Activated CD4-positive, alpha-beta memory T cell treated with anti-CD3 and anti-CD28 coated beads, Interleukin-2, amount 10 ng/mL, durations not matched to agents 7 days and 5 days (primary cell): ENCODE results near the gene HIGD2A. TPM values are rescaled to one million over a fixed set of nuclear protein-coding genes. Genes with fewer than 3 reads are reported as not detected.
A peak's percentile ranks its signal among the peaks of the same experiment; 100 is the strongest.

Experiments
- CTCF ChIA-PET: fragments of 350-600 bp; sonication (Branson Sonifier 250); formaldehyde crosslinking; loops from one replicate; lab custom pipeline; 2021; ENCODE audit warnings: antibody characterized with exemption, inconsistent platforms; lab: Charles Lee
- POLR2A ChIA-PET: fragments of 350-600 bp; sonication (Branson Sonifier 250); formaldehyde crosslinking; loops from one replicate; lab custom pipeline; 2021; ENCODE audit warnings: antibody characterized with exemption; lab: Charles Lee
- DNase-seq: peaks from one replicate; pipeline ENCODE4 v3.0.0-alpha.2; 2020
- H3K27ac Mint-ChIP-seq: one replicate; pipeline ENCODE4 v1.8.0; 2021; ENCODE audit warnings: mild to moderate bottlenecking, mixed read lengths
- H3K27me3 Mint-ChIP-seq: one replicate; pipeline ENCODE4 v1.8.0; 2021; ENCODE audit warnings: mixed read lengths
- H3K36me3 Mint-ChIP-seq: one replicate; pipeline ENCODE4 v1.8.0; 2021; ENCODE audit warnings: low read depth, mixed read lengths
- H3K4me1 Mint-ChIP-seq: one replicate; pipeline ENCODE4 v1.8.0; 2021; ENCODE audit warnings: mixed read lengths
- H3K4me3 Mint-ChIP-seq: one replicate; pipeline ENCODE4 v1.8.0; 2021; ENCODE audit warnings: mild to moderate bottlenecking, mixed read lengths
- H3K9me3 Mint-ChIP-seq: one replicate; pipeline ENCODE4 v1.8.0; 2021; ENCODE audit warnings: mixed read lengths
- total RNA-seq, 2 experiments: library from RNA; stranded (reverse); gene quantifications; one replicate each; pipeline ENCODE4 v1.2.3, GENCODE V29; 2021

The HIGD2A gene
- total RNA-seq, 2 experiments from 2014 or later: 142 to 147 TPM

- ChIA-PET POLR2A (interaction anchor here (0.6 to 4.0 kb wide), 10 partner anchors 9 to 179 kb away, joined by 3 to 62 read pairs (median 5); partner anchors contain the start of genes FAF2, HIGD2A, NOP16 and RNF44), CTCF (interaction anchor here (0.6 to 2.0 kb wide), 7 partner anchors 10 to 631 kb away, joined by 3 to 10 read pairs (median 5); partner anchors contain the start of genes HIGD2A and NOP16)
- Mint-ChIP-seq H3K4me1 (peaks cover 39% of the 10 kb centered on the region), H3K4me3 (peak overlapping the region; percentile 97), H3K36me3 (peaks cover 28% of the 10 kb centered on the region), H3K9me3 (no peaks in the 10 kb centered on the region), H3K27me3 (no peaks in the 10 kb centered on the region), H3K27ac (peak overlapping the region; percentile 92)
- DNase-seq: no peak
Measured at GRCh38 chr5:176360894-176361436, 27.6 kb upstream of the HIGD2A start.

DNA sequence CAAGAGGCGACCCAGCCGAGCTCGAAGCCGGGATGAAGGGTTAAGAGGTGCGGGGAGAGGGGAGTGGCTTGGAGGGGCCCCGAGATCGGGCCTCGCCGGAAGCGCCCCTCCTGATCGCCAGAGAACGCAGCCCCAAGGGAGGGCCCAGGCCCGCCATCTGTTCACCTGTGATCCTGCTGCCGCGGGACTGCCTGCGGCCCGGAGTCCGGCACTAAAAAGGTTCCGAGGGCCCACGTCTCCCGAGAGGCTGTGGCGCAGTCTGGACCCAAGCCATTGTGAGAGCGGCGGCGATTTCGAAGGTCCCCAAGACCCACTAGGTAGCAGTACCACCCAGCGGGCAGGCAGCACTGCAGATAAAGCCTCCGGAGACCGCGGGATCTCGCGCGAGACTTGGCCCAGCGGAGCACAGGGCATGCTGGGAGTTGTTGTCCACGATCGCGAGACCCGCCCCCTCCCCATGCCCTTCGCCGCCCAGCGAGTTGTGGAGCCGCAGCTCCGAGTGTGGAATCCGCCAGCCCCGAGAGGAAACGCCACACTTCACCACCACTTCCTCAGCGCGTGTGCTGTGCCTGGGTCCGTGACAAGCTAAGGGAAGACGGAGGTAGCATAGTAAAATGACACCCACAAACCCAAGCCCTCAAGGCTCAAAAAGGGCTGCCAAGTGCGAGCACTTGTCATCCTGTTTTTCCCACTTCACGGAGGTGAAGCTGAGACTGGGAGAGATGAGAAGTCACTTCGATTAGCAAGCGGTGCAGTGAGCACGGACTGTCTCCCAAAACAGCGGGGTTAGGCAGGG, 26.9 kb upstream of the HIGD2A start, which contains the start of gene KIAA1191:
Gene KIAA1191, minus strand, starts transcription at position 328 of the 796 bp plus-strand sequence. CDS start 2,256 bp downstream, outside the sequence.
- peak; percentile 97 for DNase-seq
- Mint-ChIP-seq H3K27me3 (no peaks in the 10 kb centered on the region), H3K9me3 (no peaks in the 10 kb centered on the region), H3K27ac (peak within 1 kb of the TSS; percentile 92), H3K4me3 (peak within 1 kb of the TSS; percentile 97), H3K36me3 (peaks cover 24% of the 10 kb centered on the region), H3K4me1 (peaks cover 42% of the 10 kb centered on the region)
- ChIA-PET POLR2A (interaction anchor here (0.8 to 4.0 kb wide), 14 partner anchors 9 to 181 kb away, joined by 3 to 62 read pairs (median 4); partner anchors contain the start of genes FAF2, HIGD2A, NOP16 and RNF44), CTCF (interaction anchor here (0.6 to 2.0 kb wide), 9 partner anchors 10 to 632 kb away, joined by 3 to 10 read pairs (median 3); partner anchors contain the start of genes HIGD2A and NOP16)

- no peak for DNase-seq
- POLR2A ChIA-PET: interaction anchor here (0.8 to 4.0 kb wide), 12 partner anchors 9 to 180 kb away, joined by 3 to 62 read pairs (median 4); partner anchors contain the start of genes FAF2, HIGD2A, NOP16 and RNF44
- Mint-ChIP-seq H3K4me3 (peak overlapping the region; percentile 97), H3K27ac (peak overlapping the region; percentile 92), H3K9me3 (no peaks in the 10 kb centered on the region), H3K27me3 (no peaks in the 10 kb centered on the region), H3K36me3 (peaks cover 22% of the 10 kb centered on the region), H3K4me1 (peaks cover 44% of the 10 kb centered on the region)
- CTCF ChIA-PET: interaction anchor here (0.7 to 2.0 kb wide), 5 partner anchors 10 to 192 kb away, joined by 3 to 8 read pairs (median 3); partner anchors contain the start of genes HIGD2A and NOP16
Measured at GRCh38 chr5:176362233-176362490, 26.4 kb upstream of the HIGD2A start.

GRCh38 chr5:176364765-176365350, 23.7 kb upstream of the HIGD2A start:
- Mint-ChIP-seq H3K27ac (no peak overlapping the region), H3K36me3 (peaks cover 13% of the 10 kb centered on the region), H3K9me3 (no peaks in the 10 kb centered on the region), H3K4me1 (peaks cover 35% of the 10 kb centered on the region), H3K27me3 (peaks cover 2% of the 10 kb centered on the region), H3K4me3 (peak overlapping the region; percentile 66)
- no peak for DNase-seq
- CTCF ChIA-PET: no interaction called here
- POLR2A ChIA-PET: no interaction called here

- Mint-ChIP-seq H3K27ac (no peak within 1 kb of the TSS), H3K9me3 (no peaks in the 10 kb centered on the region), H3K4me3 (peak within 1 kb of the TSS; percentile 66), H3K4me1 (peaks cover 32% of the 10 kb centered on the region), H3K36me3 (peaks cover 12% of the 10 kb centered on the region), H3K27me3 (peaks cover 2% of the 10 kb centered on the region)
- ChIA-PET POLR2A (no interaction called here), CTCF (no interaction called here)
- peak; percentile 50 for DNase-seq
Measured at GRCh38 chr5:176365351-176366231, 23.0 kb upstream of the HIGD2A start, which contains the start of gene ARL10. ARL10 (plus strand) TSS chr5:176365487; CDS start chr5:176365564, 77 bp downstream.

DNA sequence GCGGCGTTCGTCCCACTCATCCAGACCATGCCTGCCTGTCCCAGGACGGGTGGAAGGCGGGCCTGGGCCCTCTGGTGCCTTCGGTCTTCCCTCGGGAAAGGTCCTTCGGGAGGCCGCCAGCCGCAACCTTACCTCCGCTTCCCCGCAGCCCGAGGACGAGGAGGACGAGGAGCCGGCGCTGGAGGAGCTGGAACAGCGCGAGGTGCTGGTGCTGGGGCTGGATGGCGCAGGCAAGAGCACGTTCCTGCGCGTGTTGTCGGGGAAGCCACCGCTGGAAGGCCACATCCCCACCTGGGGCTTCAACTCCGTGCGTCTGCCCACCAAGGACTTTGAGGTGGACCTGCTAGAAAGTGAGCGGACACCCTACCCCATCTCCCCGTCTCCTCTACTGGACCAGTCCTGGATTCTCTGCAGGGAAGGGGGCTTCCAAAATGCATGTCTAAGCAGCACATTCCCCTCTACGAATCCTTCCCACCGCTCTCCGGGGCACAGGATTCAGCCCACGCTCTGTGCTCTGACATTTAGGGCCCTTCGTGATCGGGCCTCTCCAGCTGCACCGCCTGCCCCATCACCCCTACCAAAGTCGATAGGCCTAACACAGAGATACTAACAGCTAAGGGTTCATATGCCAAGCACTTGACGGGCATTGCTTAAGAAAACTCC, 22.2 kb upstream of the HIGD2A start:
- CTCF ChIA-PET: no interaction called here
- Mint-ChIP-seq H3K27ac (peak overlapping the region; percentile 12), H3K27me3 (peaks cover 2% of the 10 kb centered on the region), H3K36me3 (peaks cover 8% of the 10 kb centered on the region), H3K4me1 (peaks cover 32% of the 10 kb centered on the region), H3K4me3 (peak overlapping the region; percentile 58), H3K9me3 (no peaks in the 10 kb centered on the region)
- no peak for DNase-seq
- POLR2A ChIA-PET: no interaction called here

- Mint-ChIP-seq H3K4me1 (peaks cover 18% of the 10 kb centered on the region), H3K9me3 (no peaks in the 10 kb centered on the region), H3K27me3 (peaks cover 2% of the 10 kb centered on the region), H3K27ac (no peak overlapping the region), H3K4me3 (no peak overlapping the region), H3K36me3 (peaks cover 8% of the 10 kb centered on the region)
- no peak for DNase-seq
- ChIA-PET CTCF (no interaction called here), POLR2A (interaction anchor here (1.1 to 1.2 kb wide), 2 partner anchors 17 to 175 kb away, joined by 3 read pairs; no protein-coding TSS in a partner anchor)
Measured at GRCh38 chr5:176368726-176369125, 19.8 kb upstream of the HIGD2A start.

DNA sequence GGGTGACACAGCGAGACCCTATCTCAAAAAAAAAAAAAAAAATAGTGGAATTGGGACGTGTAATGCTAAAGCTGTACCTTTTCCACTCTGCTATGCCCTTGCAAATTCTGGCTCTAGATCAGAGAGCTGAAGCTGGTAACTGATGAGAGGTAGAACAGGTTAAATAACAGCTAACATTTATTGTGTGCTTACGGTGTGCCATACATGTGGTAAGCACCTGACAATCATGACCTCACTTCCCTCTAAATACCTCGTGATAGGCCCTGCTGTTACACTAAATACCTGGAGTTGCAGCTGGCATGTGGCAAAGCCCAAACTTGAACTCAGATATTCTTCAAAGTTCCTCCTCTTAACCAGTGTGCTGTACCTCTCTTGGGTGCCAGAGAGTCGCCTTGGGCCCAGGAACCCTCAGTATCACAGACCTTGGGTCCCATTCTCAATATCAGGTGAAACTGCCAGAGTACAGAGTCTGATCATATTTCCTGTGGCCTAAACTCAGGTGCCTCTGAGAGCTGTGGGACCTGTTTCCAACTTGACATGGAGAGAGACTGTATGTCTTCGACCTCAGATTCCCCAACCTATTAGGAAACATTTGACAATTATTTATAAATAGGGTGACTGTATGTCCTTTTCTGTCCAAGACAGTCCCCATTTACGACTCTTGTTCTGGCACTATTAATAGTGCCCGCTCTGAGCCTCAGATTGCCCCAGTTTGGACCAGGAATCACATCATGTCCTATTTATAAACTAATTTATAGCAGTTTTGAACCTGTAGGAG, 18.4 kb upstream of the HIGD2A start:
- H3K4me3 Mint-ChIP-seq: no peak overlapping the region
- H3K9me3 Mint-ChIP-seq: no peaks in the 10 kb centered on the region
- H3K27ac Mint-ChIP-seq: no peak overlapping the region
- peaks cover 14% of the 10 kb centered on the region for H3K4me1 Mint-ChIP-seq
- no peak for DNase-seq
- peaks cover 2% of the 10 kb centered on the region for H3K27me3 Mint-ChIP-seq
- H3K36me3 Mint-ChIP-seq: peaks cover 8% of the 10 kb centered on the region
- ChIA-PET POLR2A (interaction anchor here (1.0 to 1.5 kb wide), 3 partner anchors 8 to 18 kb away, joined by 3 to 6 read pairs (median 4); no protein-coding TSS in a partner anchor), CTCF (interaction anchor here (0.7 kb wide), 1 partner anchor 76 kb away, joined by 3 read pairs; no protein-coding TSS in a partner anchor)

- H3K9me3 Mint-ChIP-seq: no peaks in the 10 kb centered on the region
- peaks cover 2% of the 10 kb centered on the region for H3K27me3 Mint-ChIP-seq
- POLR2A ChIA-PET: no interaction called here
- no peak for DNase-seq
- no peak overlapping the region for H3K4me3 Mint-ChIP-seq
- H3K36me3 Mint-ChIP-seq: peaks cover 8% of the 10 kb centered on the region
- peaks cover 9% of the 10 kb centered on the region for H3K4me1 Mint-ChIP-seq
- CTCF ChIA-PET: no interaction called here
- H3K27ac Mint-ChIP-seq: no peak overlapping the region
Measured at GRCh38 chr5:176371621-176372539, 16.7 kb upstream of the HIGD2A start.

GRCh38 chr5:176373100-176373818, 15.3 kb upstream of the HIGD2A start:
- ChIA-PET CTCF (no interaction called here), POLR2A (no interaction called here)
- Mint-ChIP-seq H3K9me3 (no peaks in the 10 kb centered on the region), H3K36me3 (no peaks in the 10 kb centered on the region), H3K27me3 (no peaks in the 10 kb centered on the region), H3K4me1 (no peaks in the 10 kb centered on the region), H3K27ac (no peak overlapping the region), H3K4me3 (no peak overlapping the region)
- DNase-seq: no peak
